MM.1S (cell line): ENCODE data around the gene PLCH1.

Experiments used
- CTCF ChIP-seq: fragments of 300-600 bp; sonication (generic); IDR thresholded peaks from 2 replicates; pipeline ENCODE4 v1.5.1; 2016; ENCODE audit warnings: antibody characterized with exemption, low read length, mixed read lengths
- EZH2 ChIP-seq: fragments of 300-600 bp; sonication (generic); optimal IDR thresholded peaks from 2 replicates; pipeline ENCODE3; 2017; ENCODE audit warnings: low read depth, mild to moderate bottlenecking, antibody characterized with exemption, low read length, mixed read lengths
- EZH2phosphoT487 ChIP-seq: fragments of 300-600 bp; sonication (generic); IDR thresholded peaks from 2 replicates; pipeline ENCODE4 v1.6.1; 2018; ENCODE audit warnings: antibody characterized with exemption, low read length

- TF ChIP-seq CTCF (no peak), EZH2 (no peak), EZH2phosphoT487 (no peak)
Measured at GRCh38 chr3:155455765-155456164, 289.1 kb downstream of the PLCH1 start.
